GM19467 (cell line): ENCODE data around the gene DBP.

Experiments
- ATAC-seq: cut with Tn5 transposase; IDR thresholded peaks from one replicate; pipeline ENCODE4 v1.9.1; 2021; ENCODE audit warnings: mild to moderate bottlenecking, moderate library complexity; ENCODE audit not compliant: unreplicated experiment

DBP gene

GRCh38 chr19:48587387-48587786 is 49.8 kb downstream of the DBP start:
- ATAC-seq = no peak

- no peak for ATAC-seq
These were observed 55.0 kb downstream of the DBP start for GRCh38 chr19:48582168-48582567.
